Measurements from ENCODE around the gene PGBD5. TPM values are rescaled to one million over a fixed set of nuclear protein-coding genes. Genes with fewer than 3 reads are reported as not detected.
"Not testable (repeated sequence)": the region's sequence is repeated elsewhere in the genome, so short reads cannot be mapped to it uniquely, and the experiment has no call there.

PGBD5 gene
- total RNA-seq: under 1 TPM in 3 of 5 donors, not detected in 2; 0.03 to 0.09 (median 0.09) TPM
- 0.07 TPM for total RNA-seq (2013)
- total RNA-seq: 0 to 0.68 (median 0.04) reads per million in 29 experiments

GRCh38 chr1:230426246-230427093 is at the start of gene PGBD5:
PGBD5 (minus strand) TSS chr1:230426332; CDS start chr1:230425928, 404 bp downstream.
- Mint-ChIP-seq H3K27ac (no peak within 1 kb of the TSS), H3K4me1 (peaks cover 7 to 16% (median 12%) of the 10 kb centered on the region in 3 donors), H3K27me3 (peaks cover 54 to 60% of the 10 kb centered on the region in 2 donors), H3K36me3 (no peaks in the 10 kb centered on the region), H3K9me3 (peaks cover 0 to 5% (median 4%) of the 10 kb centered on the region in 3 donors), H3K4me3 (peak within 1 kb of the TSS; percentile 47 to 92 (median 70))
- Histone ChIP-seq H3K4me3 (ENCODE audit: control insufficient read depth in 1 of 2, extremely low read depth in 1 of 2, low read length in 1 of 2) (peak within 1 kb of the TSS in 1 of 2 donors; percentile 35), H3K27ac (ENCODE audit: low read length) (no peak within 1 kb of the TSS), H3K36me3 (ENCODE audit: control insufficient read depth in 2 of 2, extremely low read depth in 1 of 2, insufficient read depth in 1 of 2, low read length in 1 of 2) (no peaks in the 10 kb centered on the region), H3K27me3 (replicated peaks in 1 of 2; ENCODE audit: control insufficient read depth in 2 of 2, extremely low read depth in 1 of 2, insufficient read depth in 2 of 2, low read length in 1 of 2) (peaks cover 17 to 41% of the 10 kb centered on the region in 2 experiments), H3K9me3 (no peaks in the 10 kb centered on the region), H3K4me1 (ENCODE audit: control insufficient read depth in 1 of 2, extremely low read depth in 1 of 2, insufficient read depth in 2 of 2, low read length in 2 of 2) (peaks cover 2 to 11% of the 10 kb centered on the region in 2 experiments)
- ChIA-PET CTCF (no interaction called here), POLR2A (interaction anchor here in 1 of 2 donors (0.6 kb wide), 1 partner anchor 910 kb away, joined by 3 read pairs; no protein-coding TSS in a partner anchor)
- WGBS (ENCODE audit: insufficient coverage): 3% methylated on average over 76 of the region's 93 CpGs
- ATAC-seq (replicated peaks in 1 of 4) (peak; percentile 70 to 90 (median 78)), DNase-seq (peak in 30 of 35 experiments; percentile 5 to 54 (median 27))

GRCh38 chr1:230474924-230475323 is 48.8 kb upstream of the PGBD5 start:
- H3K4me1 ChIP-seq (ENCODE audit: control insufficient read depth in 1 of 2, extremely low read depth in 1 of 2, insufficient read depth in 2 of 2, low read length in 2 of 2); H3K9me3 ChIP-seq; H3K4me1 Mint-ChIP-seq; ATAC-seq (replicated peaks in 1 of 4); H3K36me3 ChIP-seq (ENCODE audit: control insufficient read depth in 2 of 2, extremely low read depth in 1 of 2, insufficient read depth in 1 of 2, low read length in 1 of 2); POLR2A ChIA-PET; H3K4me3 Mint-ChIP-seq; DNase-seq; H3K27ac ChIP-seq (ENCODE audit: low read length); CTCF ChIA-PET; H3K36me3 Mint-ChIP-seq; H3K27ac Mint-ChIP-seq; H3K4me3 ChIP-seq (ENCODE audit: control insufficient read depth in 1 of 2, extremely low read depth in 1 of 2, low read length in 1 of 2): not testable (repeated sequence)
- H3K27me3 Mint-ChIP-seq: peaks cover 32% of the 10 kb centered on the region in 2 donors
- peaks cover 4 to 12% of the 10 kb centered on the region in 2 experiments for H3K27me3 ChIP-seq (replicated peaks in 1 of 2; ENCODE audit: control insufficient read depth in 2 of 2, extremely low read depth in 1 of 2, insufficient read depth in 2 of 2, low read length in 1 of 2)
- peaks cover 5 to 12% (median 6%) of the 10 kb centered on the region in 3 donors for H3K9me3 Mint-ChIP-seq
- WGBS (ENCODE audit: insufficient coverage): no CpG with 5 or more reads among the region's 5 CpGs

- H3K27me3 Mint-ChIP-seq: peaks cover 17 to 27% of the 10 kb centered on the region in 2 donors
- POLR2A ChIA-PET, H3K4me1 Mint-ChIP-seq: not testable (repeated sequence)
Observed at GRCh38 chr1:230470750-230471149, 44.6 kb upstream of the PGBD5 start.

GRCh38 chr1:230469271-230469670 is 43.1 kb upstream of the PGBD5 start:
- H3K36me3 Mint-ChIP-seq: no peaks in the 10 kb centered on the region
- Histone ChIP-seq H3K27me3 (replicated peaks in 1 of 2; ENCODE audit: control insufficient read depth in 2 of 2, extremely low read depth in 1 of 2, insufficient read depth in 2 of 2, low read length in 1 of 2) (no peaks in the 10 kb centered on the region), H3K9me3 (no peaks in the 10 kb centered on the region), H3K27ac (ENCODE audit: low read length) (no peak overlapping the region), H3K4me1 (ENCODE audit: control insufficient read depth in 1 of 2, extremely low read depth in 1 of 2, insufficient read depth in 2 of 2, low read length in 2 of 2) (no peaks in the 10 kb centered on the region), H3K36me3 (ENCODE audit: control insufficient read depth in 2 of 2, extremely low read depth in 1 of 2, insufficient read depth in 1 of 2, low read length in 1 of 2) (no peaks in the 10 kb centered on the region), H3K4me3 (ENCODE audit: control insufficient read depth in 1 of 2, extremely low read depth in 1 of 2, low read length in 1 of 2) (no peak overlapping the region)
- H3K4me3 Mint-ChIP-seq: no peak overlapping the region
- H3K9me3 Mint-ChIP-seq: peaks cover 6 to 11% (median 11%) of the 10 kb centered on the region in 3 donors
- ATAC-seq (replicated peaks in 1 of 4) (no peak), DNase-seq (no peak)
- POLR2A ChIA-PET: no interaction called here
- peaks cover 9 to 18% of the 10 kb centered on the region in 2 donors for H3K27me3 Mint-ChIP-seq
- no peak overlapping the region for H3K27ac Mint-ChIP-seq
- CTCF ChIA-PET: no interaction called here
- H3K4me1 Mint-ChIP-seq: no peaks in the 10 kb centered on the region

More at GRCh38 chr1:230470750-230471149, 44.6 kb upstream of the PGBD5 start:
- H3K4me3 ChIP-seq (ENCODE audit: control insufficient read depth in 1 of 2, extremely low read depth in 1 of 2, low read length in 1 of 2); H3K27ac Mint-ChIP-seq; DNase-seq; H3K4me3 Mint-ChIP-seq; H3K9me3 ChIP-seq; CTCF ChIA-PET; ATAC-seq (replicated peaks in 1 of 4); H3K36me3 ChIP-seq (ENCODE audit: control insufficient read depth in 2 of 2, extremely low read depth in 1 of 2, insufficient read depth in 1 of 2, low read length in 1 of 2); H3K36me3 Mint-ChIP-seq; H3K27me3 ChIP-seq (replicated peaks in 1 of 2; ENCODE audit: control insufficient read depth in 2 of 2, extremely low read depth in 1 of 2, insufficient read depth in 2 of 2, low read length in 1 of 2); H3K27ac ChIP-seq (ENCODE audit: low read length); H3K4me1 ChIP-seq (ENCODE audit: control insufficient read depth in 1 of 2, extremely low read depth in 1 of 2, insufficient read depth in 2 of 2, low read length in 2 of 2): not testable (repeated sequence)
- WGBS (ENCODE audit: insufficient coverage): no CpG with 5 or more reads among the region's 1 CpG
- H3K9me3 Mint-ChIP-seq: peaks cover 6 to 11% (median 11%) of the 10 kb centered on the region in 3 donors

DNA sequence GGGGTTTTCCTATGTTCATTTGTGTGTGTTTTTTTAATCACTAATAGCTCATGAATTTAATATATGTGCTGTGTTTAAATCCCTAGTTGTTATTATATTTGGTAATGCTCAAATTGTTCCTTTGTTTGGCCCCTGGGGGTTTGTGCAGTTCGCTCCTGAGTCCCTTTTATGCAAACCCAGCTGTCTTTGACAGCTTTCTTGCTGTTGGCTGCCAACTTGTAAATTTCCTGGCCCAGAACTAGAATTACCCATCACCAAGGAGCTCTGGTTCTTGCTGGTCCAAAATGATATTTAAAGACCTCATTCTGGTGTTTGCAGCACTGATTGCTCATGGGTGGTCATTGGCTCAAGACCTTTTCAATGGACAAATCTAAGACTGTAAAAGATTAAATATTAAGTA is 39.6 kb upstream of the PGBD5 start:
- ChIA-PET CTCF (no interaction called here), POLR2A (no interaction called here)
- DNase-seq (no peak), ATAC-seq (replicated peaks in 1 of 4) (no peak)
- Histone ChIP-seq H3K9me3 (no peaks in the 10 kb centered on the region), H3K27me3 (replicated peaks in 1 of 2; ENCODE audit: control insufficient read depth in 2 of 2, extremely low read depth in 1 of 2, insufficient read depth in 2 of 2, low read length in 1 of 2) (peaks cover 0 to 2% of the 10 kb centered on the region in 2 experiments), H3K4me3 (ENCODE audit: control insufficient read depth in 1 of 2, extremely low read depth in 1 of 2, low read length in 1 of 2) (no peak overlapping the region), H3K36me3 (ENCODE audit: control insufficient read depth in 2 of 2, extremely low read depth in 1 of 2, insufficient read depth in 1 of 2, low read length in 1 of 2) (no peaks in the 10 kb centered on the region), H3K4me1 (ENCODE audit: control insufficient read depth in 1 of 2, extremely low read depth in 1 of 2, insufficient read depth in 2 of 2, low read length in 2 of 2) (no peaks in the 10 kb centered on the region), H3K27ac (ENCODE audit: low read length) (no peak overlapping the region)
- H3K27me3 Mint-ChIP-seq: peaks cover 8 to 16% of the 10 kb centered on the region in 2 donors
- no peaks in the 10 kb centered on the region for H3K4me1 Mint-ChIP-seq
- no CpG with 5 or more reads among the region's 1 CpG for WGBS (ENCODE audit: insufficient coverage)
- peak overlapping the region in 1 of 2 donors; percentile 41 for H3K27ac Mint-ChIP-seq
- no peaks in the 10 kb centered on the region for H3K36me3 Mint-ChIP-seq
- no peak overlapping the region for H3K4me3 Mint-ChIP-seq
- H3K9me3 Mint-ChIP-seq: peaks cover 0 to 6% (median 4%) of the 10 kb centered on the region in 3 donors

GRCh38 chr1:230464671-230465070 is 38.5 kb upstream of the PGBD5 start:
- Mint-ChIP-seq H3K36me3 (no peaks in the 10 kb centered on the region), H3K9me3 (peaks cover 0 to 5% (median 1%) of the 10 kb centered on the region in 3 donors), H3K4me1 (no peaks in the 10 kb centered on the region), H3K27me3 (peaks cover 16 to 25% of the 10 kb centered on the region in 2 donors), H3K4me3 (no peak overlapping the region), H3K27ac (no peak overlapping the region)
- POLR2A ChIA-PET: no interaction called here
- Histone ChIP-seq H3K27ac (ENCODE audit: low read length) (no peak overlapping the region), H3K4me1 (ENCODE audit: control insufficient read depth in 1 of 2, extremely low read depth in 1 of 2, insufficient read depth in 2 of 2, low read length in 2 of 2) (no peaks in the 10 kb centered on the region), H3K27me3 (replicated peaks in 1 of 2; ENCODE audit: control insufficient read depth in 2 of 2, extremely low read depth in 1 of 2, insufficient read depth in 2 of 2, low read length in 1 of 2) (peaks cover 0 to 2% of the 10 kb centered on the region in 2 experiments), H3K36me3 (ENCODE audit: control insufficient read depth in 2 of 2, extremely low read depth in 1 of 2, insufficient read depth in 1 of 2, low read length in 1 of 2) (no peaks in the 10 kb centered on the region), H3K4me3 (ENCODE audit: control insufficient read depth in 1 of 2, extremely low read depth in 1 of 2, low read length in 1 of 2) (no peak overlapping the region), H3K9me3 (no peaks in the 10 kb centered on the region)
- CTCF ChIA-PET: no interaction called here
- DNase-seq (no peak), ATAC-seq (replicated peaks in 1 of 4) (no peak)
- WGBS (ENCODE audit: insufficient coverage): 82% methylated on average over 3 of the region's 4 CpGs

Measured in T-cell (primary cell).